HG03280 (cell line): ENCODE data around the gene SPTSSA.
"Not testable (repeated sequence)": the region's sequence is repeated elsewhere in the genome, so short reads cannot be mapped to it uniquely, and the experiment has no call there.

Source experiments
- ATAC-seq: cut with Tn5 transposase; IDR thresholded peaks from one replicate; pipeline ENCODE4 v1.9.1; 2021; ENCODE audit warnings: mild to moderate bottlenecking, moderate library complexity; ENCODE audit not compliant: unreplicated experiment

SPTSSA gene

DNA sequence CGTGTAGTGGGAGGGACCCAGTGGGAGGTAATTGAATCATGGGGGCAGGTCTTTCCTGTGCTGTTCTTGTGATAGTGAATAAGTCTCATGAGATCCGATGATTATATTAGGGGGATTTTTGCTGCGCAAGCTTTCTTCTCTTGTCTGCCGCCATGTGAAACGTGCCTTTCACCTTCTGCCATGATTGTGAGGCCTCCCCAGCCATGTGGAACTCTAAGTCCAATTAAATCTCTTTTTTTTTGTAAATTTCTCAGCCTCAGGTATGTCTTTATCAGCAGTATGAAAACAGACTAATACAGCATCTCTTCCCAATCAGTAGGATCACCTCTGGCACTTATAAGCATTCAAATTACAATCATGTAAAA lies 34.0 kb downstream of the SPTSSA start:
- not testable (repeated sequence) for ATAC-seq

DNA sequence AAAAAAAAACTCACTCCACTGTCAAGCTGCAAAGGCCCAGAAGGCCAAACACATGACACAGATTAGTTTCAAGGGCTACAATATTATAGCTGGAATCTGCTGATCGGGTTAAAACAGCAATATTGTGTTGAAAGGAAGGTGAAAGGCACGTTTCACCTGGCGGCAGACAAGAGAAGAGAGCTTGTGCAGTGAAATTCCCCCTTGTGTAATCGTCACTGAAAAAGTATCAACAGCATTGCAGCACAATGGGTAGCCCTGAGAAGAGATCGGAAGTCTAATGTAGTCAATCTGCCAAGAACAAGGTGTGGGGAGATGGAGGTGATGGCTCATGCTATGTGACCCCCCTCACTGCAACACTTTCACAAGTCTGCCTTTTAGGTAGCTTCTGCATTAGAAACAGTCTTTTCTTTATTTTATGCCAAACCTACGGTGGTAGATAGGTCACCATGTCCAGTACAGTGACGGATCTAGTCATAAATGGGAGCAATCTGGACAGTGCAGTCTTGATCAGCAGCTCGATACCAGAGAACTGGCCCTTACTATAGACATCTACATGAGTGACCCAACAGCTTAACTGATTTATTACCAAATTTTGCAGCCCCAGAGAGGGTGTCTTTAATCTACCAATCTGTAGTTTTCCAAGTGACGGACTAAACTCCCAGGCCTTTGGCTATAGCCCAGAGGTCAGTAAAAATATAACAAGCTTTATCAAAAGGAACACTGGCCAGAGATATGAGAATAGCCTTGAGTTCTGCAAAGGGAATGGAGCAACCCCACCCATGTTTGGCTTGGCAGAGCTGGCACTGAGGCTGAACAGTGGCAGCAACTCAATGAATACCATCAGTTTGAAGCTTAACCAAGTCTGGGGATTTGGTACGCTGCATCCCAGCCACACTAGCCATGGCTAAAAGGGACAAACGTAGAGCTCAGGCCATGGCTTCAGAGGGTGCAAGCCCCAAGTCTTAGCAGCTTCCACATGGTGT lies 35.4 kb downstream of the SPTSSA start:
- ATAC-seq: no peak

DNA sequence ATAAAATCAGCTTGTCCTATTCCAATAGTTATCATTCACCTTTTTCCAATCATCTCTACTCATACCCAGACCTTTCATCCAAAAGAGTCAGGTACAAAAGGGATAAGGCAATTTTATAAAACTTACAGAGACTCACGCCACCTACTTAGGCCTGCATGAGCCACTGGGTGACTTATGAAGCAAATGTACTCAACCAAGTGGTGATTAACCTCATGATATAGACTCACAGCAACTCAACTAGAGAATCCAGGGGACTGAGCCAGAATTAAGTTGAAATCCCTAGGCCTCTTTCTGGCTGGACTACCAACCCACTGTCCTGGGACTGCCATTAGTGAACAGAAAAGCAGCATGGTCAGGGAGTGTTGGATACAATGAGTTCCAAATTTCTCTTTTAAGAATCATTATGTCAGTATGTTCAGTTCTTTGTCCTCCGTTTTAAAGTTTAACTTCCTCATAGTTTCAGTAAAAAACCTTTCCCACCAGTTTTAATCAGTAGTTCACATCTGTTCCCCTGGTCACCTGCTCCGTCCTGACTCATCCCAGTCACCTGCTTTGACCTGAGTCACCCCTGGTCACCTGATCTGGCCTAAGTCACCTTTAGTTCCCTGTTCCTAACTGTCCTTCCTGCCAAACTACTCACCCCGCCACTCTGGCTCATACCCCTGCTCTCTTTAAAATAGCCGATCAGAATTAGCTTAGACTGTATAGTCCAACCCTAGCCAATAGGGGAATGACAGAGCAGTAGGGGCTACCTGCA lies 36.8 kb downstream of the SPTSSA start:
- ATAC-seq: no peak

DNA sequence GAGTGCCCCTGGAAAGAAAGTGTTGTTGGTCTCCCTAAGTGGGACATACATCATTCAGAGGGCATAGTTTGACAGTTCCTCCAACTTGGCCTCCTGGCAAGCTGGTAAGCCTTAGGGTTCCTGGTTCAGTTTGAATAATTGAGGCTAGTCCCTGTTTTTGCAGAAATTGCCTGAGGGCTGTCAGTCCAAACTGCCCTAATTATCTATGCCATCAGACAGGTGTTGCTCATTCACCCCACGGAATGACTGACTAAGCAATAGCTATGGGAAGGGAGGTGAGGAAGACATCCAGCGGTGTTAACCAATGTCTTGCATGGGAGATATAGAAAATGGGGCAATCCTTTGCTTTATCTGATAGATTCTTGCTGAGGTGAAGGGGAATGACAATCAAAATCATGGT lies 37.6 kb downstream of the SPTSSA start:
- ATAC-seq: no peak

DNA sequence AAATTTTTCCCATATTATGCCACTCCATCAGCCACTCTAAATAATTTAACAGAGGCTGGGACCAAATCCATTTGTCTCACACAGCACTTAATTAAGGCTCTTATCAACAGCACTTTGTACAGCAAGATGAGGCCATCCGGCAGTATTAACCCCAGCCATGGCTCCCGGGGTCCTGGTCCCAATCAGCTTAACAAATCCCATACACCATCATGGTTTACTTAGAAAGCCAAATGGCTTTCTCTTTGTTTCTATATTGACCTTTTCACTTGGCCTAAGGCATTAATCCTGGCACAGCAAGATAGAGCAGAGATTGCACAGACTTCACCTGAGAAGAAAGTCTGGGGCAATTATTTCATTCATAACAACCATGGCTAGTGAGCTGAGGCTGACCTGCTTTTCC lies 38.6 kb downstream of the SPTSSA start:
- no peak for ATAC-seq

DNA sequence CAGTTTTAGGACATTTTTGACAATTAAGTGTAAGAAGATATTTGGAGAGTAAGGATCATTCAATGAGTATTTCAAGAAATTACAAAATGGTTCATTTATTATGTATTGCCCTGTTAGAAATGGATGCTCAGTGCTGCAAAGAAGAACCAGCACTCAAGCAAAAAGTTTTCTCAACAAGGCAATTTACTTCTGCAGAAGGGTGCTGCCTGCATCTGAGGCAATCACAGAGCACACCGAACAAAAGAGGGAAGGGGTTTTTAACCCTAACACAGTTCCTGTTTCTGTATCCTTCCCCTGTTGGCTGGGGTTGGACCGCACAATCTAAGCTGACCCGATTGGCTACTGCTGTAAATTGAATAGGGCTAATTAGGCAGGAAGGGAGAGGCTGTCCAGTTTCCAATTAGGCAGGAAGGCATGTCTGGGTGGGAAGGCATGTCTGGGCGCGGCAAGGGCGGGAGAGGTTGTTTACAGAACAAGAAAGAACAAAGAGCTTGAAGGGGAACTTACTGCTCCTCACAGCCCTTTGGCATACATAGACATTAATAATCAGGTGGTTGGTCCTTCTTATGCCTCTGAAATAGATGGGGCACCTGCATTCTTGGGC lies 41.4 kb downstream of the SPTSSA start:
- no peak for ATAC-seq

DNA sequence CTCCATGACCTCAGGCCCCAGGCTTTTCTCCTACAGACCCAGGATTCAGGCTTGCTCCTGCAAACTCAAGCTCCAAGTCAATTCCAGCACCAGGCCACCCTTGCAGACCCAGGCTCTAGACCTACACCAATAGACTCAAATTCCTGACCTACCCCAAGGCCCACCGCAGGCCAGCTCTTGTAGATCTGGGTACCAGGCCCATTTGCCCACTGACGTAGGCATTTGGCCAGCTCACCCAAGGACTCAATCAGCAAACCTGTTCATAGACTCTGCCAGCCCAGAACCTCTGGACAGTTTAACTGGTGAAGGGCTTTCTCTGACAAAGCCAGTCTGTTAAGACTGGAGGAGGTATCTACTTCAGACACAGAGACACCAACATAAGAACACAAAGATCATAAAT lies 52.3 kb downstream of the SPTSSA start:
- no peak for ATAC-seq

DNA sequence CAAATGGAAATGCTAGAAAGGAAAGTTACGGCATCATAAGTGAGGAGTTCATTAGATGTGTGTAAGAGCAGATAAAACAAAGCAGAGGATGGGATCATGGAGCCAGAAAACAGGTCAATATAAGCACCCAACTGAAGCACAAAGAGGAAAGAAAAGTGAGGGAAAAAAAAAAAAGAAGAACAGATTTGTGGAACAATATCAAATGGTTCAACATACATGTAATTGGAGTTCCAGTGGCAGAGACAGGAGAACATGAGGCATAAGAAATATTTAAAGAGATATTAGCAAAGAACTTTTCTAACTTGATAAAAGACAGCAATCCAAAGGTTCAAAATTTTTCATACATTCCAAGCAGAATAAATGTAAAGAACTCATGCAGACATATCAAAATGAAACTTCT lies 54.1 kb downstream of the SPTSSA start:
- no peak for ATAC-seq

DNA sequence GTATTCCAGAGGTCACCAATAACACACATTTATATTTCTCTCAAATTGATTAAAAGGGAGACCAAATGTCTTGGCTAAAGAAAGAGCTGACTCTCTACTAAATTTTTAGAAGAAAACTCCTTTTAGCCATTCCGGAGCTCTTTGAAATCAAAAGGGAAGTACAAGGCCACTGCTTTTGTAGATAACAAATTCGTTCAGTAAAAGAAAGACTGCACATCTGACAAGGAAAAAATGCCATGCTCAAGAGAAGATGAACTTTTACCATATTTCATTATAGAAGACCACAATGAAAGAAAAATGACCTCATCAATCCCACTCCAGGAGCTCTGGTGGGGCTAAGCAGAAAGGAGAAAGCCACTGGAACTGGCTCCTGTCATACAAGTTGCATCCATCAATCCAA lies 57.6 kb downstream of the SPTSSA start:
- no peak for ATAC-seq

DNA sequence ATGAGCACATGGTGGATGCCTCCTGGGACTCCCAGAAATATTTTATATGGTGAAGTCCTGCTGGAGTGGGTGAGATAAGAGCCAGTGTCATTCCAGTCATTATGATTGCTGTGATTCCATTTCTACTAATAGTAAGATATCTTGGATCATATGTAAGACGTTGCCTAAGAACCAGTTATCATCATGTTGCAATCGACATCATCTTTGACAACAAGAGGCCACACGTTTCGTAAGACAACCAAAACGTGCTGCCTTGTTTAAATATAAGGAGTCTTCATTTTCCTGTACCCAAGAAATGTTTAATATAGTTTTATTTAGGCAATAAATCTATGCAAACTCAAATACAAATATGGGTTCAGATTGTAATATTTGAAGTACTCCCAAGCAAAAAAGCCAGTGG lies 58.4 kb downstream of the SPTSSA start:
- no peak for ATAC-seq

DNA sequence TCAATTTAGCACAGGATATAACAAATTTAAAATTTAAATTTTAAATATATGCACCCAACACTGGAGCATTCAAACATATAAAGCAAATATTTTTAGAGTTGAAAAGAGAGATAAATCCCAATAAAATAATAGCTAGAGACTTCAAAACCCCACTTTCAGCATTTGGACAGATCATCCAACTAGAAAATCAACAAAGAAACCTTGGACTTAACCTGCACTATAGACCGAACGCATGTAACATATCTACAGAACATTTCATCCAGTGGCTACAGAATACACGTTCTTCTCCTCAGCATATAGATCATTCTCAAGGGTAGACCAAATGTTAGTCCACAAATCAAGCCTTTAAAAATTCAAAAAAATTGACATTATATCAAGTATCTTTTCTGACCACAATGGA lies 64.0 kb downstream of the SPTSSA start:
- ATAC-seq: no peak

DNA sequence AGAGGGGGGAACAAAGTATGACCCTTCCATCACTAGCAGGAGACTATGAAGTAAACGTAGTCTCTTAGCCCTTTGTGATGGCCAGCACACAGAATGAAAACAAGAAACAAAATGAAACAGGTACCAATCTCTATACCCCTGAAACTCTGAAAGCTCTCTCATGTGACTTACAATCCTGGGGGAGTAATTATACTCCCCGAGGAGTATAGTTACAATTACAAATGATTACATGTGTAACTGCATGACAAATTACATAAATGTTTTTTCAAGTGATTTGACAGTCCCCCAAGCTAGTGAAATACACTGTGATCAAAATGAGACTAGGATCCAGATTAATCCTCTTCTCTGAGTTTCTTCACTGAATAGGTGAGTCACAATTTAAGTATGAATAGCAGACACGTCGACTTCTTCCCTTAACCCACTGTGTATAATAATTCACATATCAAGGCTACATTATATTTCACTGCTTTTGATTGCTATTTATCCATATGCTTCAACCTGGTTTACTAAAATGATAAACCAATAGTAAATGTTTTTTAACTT lies 74.0 kb downstream of the SPTSSA start:
- ATAC-seq: no peak

DNA sequence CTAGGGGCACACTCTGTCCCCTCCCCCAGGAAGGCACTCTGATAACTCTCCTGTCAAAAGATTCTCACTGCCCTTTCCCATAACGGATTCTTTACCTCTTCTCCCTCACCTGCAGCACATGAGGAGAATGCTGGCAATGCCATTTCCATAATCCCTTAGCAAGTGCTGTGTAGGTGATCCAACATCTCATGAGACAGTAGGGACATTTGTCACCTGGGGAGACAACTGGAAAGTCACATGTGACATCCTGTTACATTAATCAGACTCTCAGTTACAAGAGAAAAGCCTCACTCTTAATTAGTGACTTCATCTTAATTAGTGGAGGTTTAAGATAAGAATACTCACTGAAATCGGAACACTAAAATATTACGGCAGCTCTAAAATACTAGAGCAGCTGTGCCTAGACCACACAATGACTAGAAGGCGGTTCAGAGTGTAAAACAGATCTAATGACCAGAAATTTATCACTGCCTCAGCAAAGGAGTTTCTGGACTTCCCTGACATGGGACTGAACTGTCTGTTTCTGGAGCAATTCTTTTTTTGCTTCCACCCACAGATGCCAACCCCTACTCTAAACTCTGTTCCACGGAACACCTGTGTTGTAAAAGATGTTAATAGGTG lies 75.1 kb downstream of the SPTSSA start:
- no peak for ATAC-seq

DNA sequence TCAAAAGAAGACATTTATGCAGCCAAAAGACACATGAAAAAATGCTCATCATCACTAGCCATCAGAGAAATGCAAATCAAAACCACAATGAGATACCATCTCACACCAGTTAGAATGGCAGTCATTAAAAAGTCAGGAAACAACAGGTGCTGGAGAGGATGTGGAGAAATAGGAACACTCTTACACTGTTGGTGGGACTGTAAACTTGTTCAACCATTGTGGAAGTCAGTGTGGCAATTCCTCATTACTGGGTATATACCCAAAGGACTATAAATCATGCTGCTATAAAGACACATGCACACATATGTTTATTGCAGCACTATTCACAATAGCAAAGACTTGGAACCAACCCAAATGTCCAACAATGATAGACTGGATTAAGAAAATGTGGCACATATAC lies 76.2 kb downstream of the SPTSSA start:
- ATAC-seq: not testable (repeated sequence)

DNA sequence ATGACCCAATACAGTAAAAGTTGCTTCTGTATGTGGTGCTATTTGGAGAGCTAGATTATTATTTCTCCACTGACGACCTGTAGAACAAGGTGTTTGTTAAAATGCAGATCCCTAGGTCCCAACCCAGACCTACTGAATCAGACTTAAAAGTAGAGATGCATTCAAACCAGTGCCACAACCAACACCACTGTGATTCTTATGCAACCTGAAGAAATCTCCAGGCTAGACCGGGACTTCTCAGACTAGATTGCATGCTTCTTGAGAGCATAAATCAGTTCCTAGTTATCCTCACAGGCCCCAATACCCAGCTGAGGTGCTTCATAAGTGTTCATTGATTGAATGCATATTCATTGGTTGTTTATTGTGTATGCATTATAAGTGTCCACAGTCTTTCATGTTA lies 78.2 kb downstream of the SPTSSA start:
- no peak for ATAC-seq
